ENCODE data around the gene UBAP2.

The UBAP2 gene

GRCh38 chr9:33903157-33903780 is 145.4 kb downstream of the UBAP2 start:
- Histone ChIP-seq H3K27me3 (no peaks in the 10 kb centered on the region), H3K4me3 (ENCODE audit: low read depth in 1 of 2, low read length in 1 of 2) (no peak overlapping the region), H3K36me3 (peaks cover 51% of the 10 kb centered on the region), H3K27ac (peak overlapping the region; percentile 22), H3K4me1 (ENCODE audit: control insufficient read depth in 1 of 2, insufficient read depth in 1 of 2, low read depth in 1 of 2, low read length in 1 of 2) (no peaks in the 10 kb centered on the region), H3K9me3 (no peaks in the 10 kb centered on the region)
- no peak for TF ChIP-seq CTCF (IDR thresholded peaks at IDR 0.05)

DNA sequence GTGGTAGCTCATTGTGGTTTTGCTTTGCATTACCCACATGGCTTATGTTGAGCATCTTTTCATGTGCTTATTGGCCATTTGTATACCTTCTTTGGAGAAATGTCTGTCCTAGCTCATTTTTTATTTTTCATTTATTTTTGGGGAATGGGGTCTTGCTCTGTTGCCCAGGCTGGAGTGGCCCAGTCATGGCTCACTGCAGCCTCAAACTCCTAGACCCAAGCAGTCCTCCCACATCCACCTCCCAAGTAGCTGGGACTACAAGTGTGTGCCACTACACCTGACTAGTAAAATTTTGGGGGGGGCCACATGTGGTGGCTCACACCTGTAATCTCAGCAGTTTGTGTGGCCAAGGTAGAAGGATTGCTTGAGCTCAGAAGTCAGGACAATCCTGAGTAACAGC is 154.4 kb downstream of the UBAP2 start:
- TF ChIP-seq CTCF (IDR thresholded peaks at IDR 0.05) = no peak
- H3K27ac ChIP-seq = no peak overlapping the region

GRCh38 chr9:33893861-33894260 is 154.8 kb downstream of the UBAP2 start:
- no peaks in the 10 kb centered on the region for H3K4me1 ChIP-seq (ENCODE audit: control insufficient read depth in 1 of 2, insufficient read depth in 1 of 2, low read depth in 1 of 2, low read length in 1 of 2)
- no peak for TF ChIP-seq CTCF (IDR thresholded peaks at IDR 0.05)
- H3K27me3 ChIP-seq = no peaks in the 10 kb centered on the region

More for the DNA sequence above, 154.4 kb downstream of the UBAP2 start:
- peaks cover 23% of the 10 kb centered on the region for H3K36me3 ChIP-seq
- H3K27me3 ChIP-seq = no peaks in the 10 kb centered on the region
- no peaks in the 10 kb centered on the region for H3K4me1 ChIP-seq (ENCODE audit: control insufficient read depth in 1 of 2, insufficient read depth in 1 of 2, low read depth in 1 of 2, low read length in 1 of 2)
- H3K9me3 ChIP-seq = no peaks in the 10 kb centered on the region
- H3K4me3 ChIP-seq (ENCODE audit: low read depth in 1 of 2, low read length in 1 of 2) = no peak overlapping the region

DNA sequence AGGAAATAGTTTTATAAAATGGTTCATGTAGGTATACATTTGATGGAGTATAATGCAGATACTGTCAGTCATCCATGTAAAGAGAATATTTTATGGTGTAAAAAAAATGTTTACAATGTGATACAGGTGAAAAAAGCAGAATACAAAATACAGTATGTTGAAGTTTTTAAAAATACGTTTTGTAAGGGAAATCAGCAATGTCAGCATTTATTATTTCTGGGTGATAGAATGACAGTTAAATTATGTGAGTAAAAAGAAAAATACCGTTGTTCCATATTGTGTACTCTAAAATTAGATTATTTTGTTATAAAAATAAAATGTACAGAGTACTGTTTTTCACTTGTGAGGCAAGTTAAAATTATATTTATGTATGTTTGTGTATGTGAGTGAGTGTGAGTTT is 162.7 kb downstream of the UBAP2 start:
- Histone ChIP-seq H3K9me3 (no peaks in the 10 kb centered on the region), H3K4me3 (ENCODE audit: low read depth in 1 of 2, low read length in 1 of 2) (no peak overlapping the region), H3K4me1 (ENCODE audit: control insufficient read depth in 1 of 2, insufficient read depth in 1 of 2, low read depth in 1 of 2, low read length in 1 of 2) (no peaks in the 10 kb centered on the region), H3K36me3 (peaks cover 31% of the 10 kb centered on the region), H3K27ac (no peak overlapping the region), H3K27me3 (no peaks in the 10 kb centered on the region)
- no peak for TF ChIP-seq CTCF (IDR thresholded peaks at IDR 0.05)

More at GRCh38 chr9:33893861-33894260, 154.8 kb downstream of the UBAP2 start:
- Histone ChIP-seq H3K9me3 (no peaks in the 10 kb centered on the region), H3K4me3 (ENCODE audit: low read depth in 1 of 2, low read length in 1 of 2) (no peak overlapping the region), H3K27ac (no peak overlapping the region), H3K36me3 (peaks cover 26% of the 10 kb centered on the region)

GRCh38 chr9:33884856-33885701 is 163.6 kb downstream of the UBAP2 start:
- Histone ChIP-seq H3K27me3 (no peaks in the 10 kb centered on the region), H3K27ac (no peak overlapping the region), H3K36me3 (peaks cover 25% of the 10 kb centered on the region), H3K4me3 (ENCODE audit: low read depth in 1 of 2, low read length in 1 of 2) (no peak overlapping the region), H3K4me1 (ENCODE audit: control insufficient read depth in 1 of 2, insufficient read depth in 1 of 2, low read depth in 1 of 2, low read length in 1 of 2) (no peaks in the 10 kb centered on the region), H3K9me3 (no peaks in the 10 kb centered on the region)
- no peak for TF ChIP-seq CTCF (IDR thresholded peaks at IDR 0.05)

Data from neutrophil (primary cell).